K562 (cell line): ENCODE measurements around the gene ACSBG1. TPM values are rescaled to one million over a fixed set of nuclear protein-coding genes. Genes with fewer than 3 reads are reported as not detected.

Experiments used
- ATF4 ChIP-seq: fragments of 450-650 bp; formaldehyde crosslinking; IDR thresholded peaks from 2 replicates; pipeline ENCODE4 v1.4.0; 2022; ENCODE audit warnings: mild to moderate bottlenecking, moderate library complexity
- BRF2 ChIP-seq: IDR thresholded peaks from 3 replicates; pipeline ENCODE4 v1.6.1; 2011; ENCODE audit warnings: borderline replicate concordance, mild to moderate bottlenecking; ENCODE audit not compliant: insufficient read length, insufficient read depth
- CBX8 ChIP-seq: fragments of 200-600 bp; sonication (generic); IDR thresholded peaks from 2 replicates; pipeline ENCODE4 v1.6.1; 2012; ENCODE audit warnings: borderline replicate concordance, mixed run types, low read depth, mild to moderate bottlenecking, moderate library complexity, mixed read lengths, low read length, control low read depth, inconsistent platforms; ENCODE audit not compliant: poor library complexity, severe bottlenecking; ENCODE audit errors: extremely low read depth
- CEBPB ChIP-seq: fragments of 450-650 bp; IDR thresholded peaks from 2 replicates; pipeline ENCODE4 v1.6.1; 2016; ENCODE audit warnings: missing genetic modification characterization, missing compliant biosample characterization
- CEBPG ChIP-seq, 3 experiments: fragments of 200-800 bp in 1 of 3; sonication (Bioruptor generic) in 1 of 3; sonication (generic) in 1 of 3; formaldehyde crosslinking in 1 of 3; IDR thresholded peaks in 2 of 3; conservative IDR thresholded peaks in 1 of 3; 2 replicates each; pipeline versions ENCODE4 v1.6.1 to v1.8.0; 2016 to 2022; ENCODE audit warnings: missing compliant biosample characterization in 2 of 3, missing genetic modification characterization in 2 of 3, mild to moderate bottlenecking in 1 of 3, missing genetic modification reagents in 1 of 3
- DNMT1 ChIP-seq: fragments of 450-650 bp; IDR thresholded peaks from 2 replicates; pipeline ENCODE4 v1.6.1; 2016; ENCODE audit warnings: antibody characterized with exemption, mild to moderate bottlenecking
- E2F3 ChIP-seq: fragments of 250-450 bp; sonication (Bioruptor Pico); IDR thresholded peaks from 2 replicates; pipeline ENCODE4 v1.4.0; 2020; ENCODE audit warnings: mild to moderate bottlenecking
- GABPA ChIP-seq: fragments of 200-800 bp; sonication (Bioruptor generic); conservative IDR thresholded peaks from 2 replicates; pipeline ENCODE4 v1.6.1; 2016; ENCODE audit warnings: low read depth, missing genetic modification characterization, missing compliant biosample characterization
- HNRNPL ChIP-seq: fragments of 200-400 bp; formaldehyde crosslinking; IDR thresholded peaks from 2 replicates; pipeline ENCODE4 v1.6.1; 2017; ENCODE audit warnings: low read depth, mild to moderate bottlenecking, low read length
- MBD1 ChIP-seq: fragments of 250-450 bp; sonication (Bioruptor Pico); IDR thresholded peaks from 2 replicates; pipeline ENCODE4 v1.8.0; 2022; ENCODE audit warnings: inconsistent platforms
- NR2C2 ChIP-seq, 2 experiments: fragments of 200-800 bp in 1 of 2; sonication (Bioruptor generic) in 1 of 2; sonication (generic) in 1 of 2; formaldehyde crosslinking in 1 of 2; IDR thresholded peaks; 2 replicates each; pipeline versions ENCODE4 v1.6.1 to v1.8.0; 2016 to 2022; ENCODE audit warnings: mild to moderate bottlenecking in 1 of 2, missing compliant biosample characterization in 1 of 2, missing genetic modification characterization in 1 of 2, missing genetic modification reagents in 1 of 2
- PPARD ChIP-seq: fragments of 250-450 bp; sonication (Bioruptor Pico); IDR thresholded peaks from 2 replicates; pipeline ENCODE4 v1.8.0; 2022; ENCODE audit warnings: inconsistent platforms, mild to moderate bottlenecking, moderate library complexity
- RCOR1 ChIP-seq, 2 experiments: IDR thresholded peaks; 2 replicates each; pipeline ENCODE4 v1.6.1; 2012; ENCODE audit warnings: low read depth in 2 of 2, low read length in 2 of 2, borderline replicate concordance in 1 of 2, improper control_type of control experiment in 1 of 2
- SRSF3 ChIP-seq: fragments of 200-400 bp; formaldehyde crosslinking; IDR thresholded peaks from 2 replicates; pipeline ENCODE4 v1.6.1; 2016; ENCODE audit warnings: mild to moderate bottlenecking, low read length, moderate library complexity; ENCODE audit not compliant: insufficient read depth
- ZNF23 ChIP-seq: fragments of 250-450 bp; sonication (Bioruptor Pico); IDR thresholded peaks from 2 replicates; pipeline ENCODE4 v1.4.0; 2020; ENCODE audit warnings: mild to moderate bottlenecking
- ZNF507 ChIP-seq: conservative IDR thresholded peaks from 2 replicates; pipeline ENCODE4 v1.6.1; 2017; ENCODE audit warnings: missing genetic modification characterization, missing compliant biosample characterization
- polyA plus RNA-seq, 8 experiments: library from polyadenylated mRNA; depleted of rRNA in 4 of 8; stranded (reverse) in 5 of 8; unstranded in 3 of 8; fragments of >200 nt; fragmentation: Nextera tagmentation in 2 of 8; fragmentation: Illumina TruSeq in 1 of 8; extraction: Ambion mirVana in 2 of 8; extraction: Trizol in 1 of 8; gene quantifications; 2 replicates each; pipeline versions ENCODE4 v1.2.1 to v1.2.3, GENCODE V29; 2011 to 2014; ENCODE audit warnings: inconsistent platforms in 1 of 8, missing spikeins in 1 of 8
- total RNA-seq, 7 experiments: library from RNA; depleted of rRNA in 6 of 7; stranded (reverse); fragments of >200 nt in 6 of 7; fragmentation: Illumina TruSeq in 2 of 7; extraction: Trizol in 2 of 7; gene quantifications; 2 replicates each; pipeline versions ENCODE4 v1.2.1 to v1.2.3, GENCODE V29; 2011 to 2021; ENCODE audit warnings: low replicate concordance in 1 of 7

Gene ACSBG1
- total and polyA plus RNA-seq, 9 of the 15 experiments (the other 6 are each of a cell fraction or from before 2014, with no cell fraction given): 0.36 to 6.4 (median 2.5) TPM

GRCh38 chr15:78223396-78224022, 10.9 kb downstream of the ACSBG1 start (continued):
- no peak for TF ChIP-seq E2F3 (CRISPR knock-in tag)
- TF ChIP-seq CBX8: no peak
- no peak for TF ChIP-seq MBD1
- no peak for TF ChIP-seq ZNF23
- TF ChIP-seq NR2C2 (CRISPR knock-in tag; IDR thresholded peaks at IDR 0.05): no peak
- TF ChIP-seq NR2C2 (tag; IDR thresholded peaks at IDR 0.05): 0 out of 2 replicates have a peak, but pooled peaks have one; percentile 21
- no peak for TF ChIP-seq PPARD (CRISPR knock-in tag)
- TF ChIP-seq SRSF3: no peak
- no peak for TF ChIP-seq HNRNPL
- no peak for TF ChIP-seq BRF2
- TF ChIP-seq CEBPG (CRISPR knock-in tag; IDR thresholded peaks at IDR 0.05): peak; percentile 35; the same call in 1 of the 2 replicates
- peak; percentile 63 to 86 for TF ChIP-seq CEBPG (tag; conservative IDR thresholded peaks at IDR 0.05 in 1 of 2, IDR thresholded peaks at IDR 0.05 in 1 of 2)
- no peak for TF ChIP-seq ZNF507 (tag)
- TF ChIP-seq ATF4 (CRISPR knock-in tag): 0 out of 2 replicates have a peak, but pooled peaks have one; percentile 49
- peak; percentile 14; the same call in 1 of the 2 replicates for TF ChIP-seq CEBPB (tag)
- 0 out of 2 replicates have a peak, but pooled peaks have one; percentile 28 for TF ChIP-seq GABPA (tag)
- TF ChIP-seq DNMT1: no peak
- no peak for TF ChIP-seq RCOR1 (IDR thresholded peaks at IDR 0.05; ENCODE audit: borderline replicate concordance in 1 of 2, low read depth in 2 of 2, low read length in 2 of 2)
